AG09309 (cell line): ENCODE data around the gene COPS8.
A peak's percentile ranks its signal among the peaks of the same experiment; 100 is the strongest.

Source experiments
- DNase-seq: peaks from one replicate; pipeline ENCODE4 v3.0.0-alpha.2; 2010; ENCODE audit warnings: low read depth
- H3K4me3 ChIP-seq: 2 replicates; pipeline ENCODE4 v1.5.1; 2011; ENCODE audit warnings: mild to moderate bottlenecking, low read depth, low read length, moderate library complexity; ENCODE audit not compliant: control insufficient read depth
- CTCF ChIP-seq: IDR thresholded peaks from 2 replicates; pipeline ENCODE4 v1.5.1; 2011; ENCODE audit warnings: mild to moderate bottlenecking, low read depth, low read length, inconsistent platforms; ENCODE audit not compliant: insufficient read depth, control insufficient read depth; ENCODE audit errors: missing control alignments

Gene COPS8

DNA sequence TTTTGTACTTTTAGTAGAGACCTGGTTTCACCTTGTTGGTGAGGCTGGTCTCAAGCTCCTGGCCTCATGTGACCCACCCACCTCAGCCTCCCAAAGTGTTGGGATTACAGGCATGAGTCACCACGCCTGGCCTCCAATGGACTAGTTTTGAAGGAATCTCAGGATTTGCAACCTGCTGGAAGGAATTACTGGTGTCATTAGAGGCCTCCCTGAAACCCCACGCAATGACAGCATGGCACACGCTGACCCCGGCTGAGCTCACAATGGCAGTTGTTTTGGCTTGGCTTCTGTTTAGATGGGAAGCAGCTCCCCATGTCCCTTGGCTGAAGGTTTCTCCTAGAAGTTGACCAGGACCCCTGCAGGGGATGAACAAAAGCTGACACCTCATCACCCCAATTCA is 23.1 kb upstream of the COPS8 start:
- DNase-seq = no peak
- no peak for TF ChIP-seq CTCF
- no peak overlapping the region for H3K4me3 ChIP-seq

DNA sequence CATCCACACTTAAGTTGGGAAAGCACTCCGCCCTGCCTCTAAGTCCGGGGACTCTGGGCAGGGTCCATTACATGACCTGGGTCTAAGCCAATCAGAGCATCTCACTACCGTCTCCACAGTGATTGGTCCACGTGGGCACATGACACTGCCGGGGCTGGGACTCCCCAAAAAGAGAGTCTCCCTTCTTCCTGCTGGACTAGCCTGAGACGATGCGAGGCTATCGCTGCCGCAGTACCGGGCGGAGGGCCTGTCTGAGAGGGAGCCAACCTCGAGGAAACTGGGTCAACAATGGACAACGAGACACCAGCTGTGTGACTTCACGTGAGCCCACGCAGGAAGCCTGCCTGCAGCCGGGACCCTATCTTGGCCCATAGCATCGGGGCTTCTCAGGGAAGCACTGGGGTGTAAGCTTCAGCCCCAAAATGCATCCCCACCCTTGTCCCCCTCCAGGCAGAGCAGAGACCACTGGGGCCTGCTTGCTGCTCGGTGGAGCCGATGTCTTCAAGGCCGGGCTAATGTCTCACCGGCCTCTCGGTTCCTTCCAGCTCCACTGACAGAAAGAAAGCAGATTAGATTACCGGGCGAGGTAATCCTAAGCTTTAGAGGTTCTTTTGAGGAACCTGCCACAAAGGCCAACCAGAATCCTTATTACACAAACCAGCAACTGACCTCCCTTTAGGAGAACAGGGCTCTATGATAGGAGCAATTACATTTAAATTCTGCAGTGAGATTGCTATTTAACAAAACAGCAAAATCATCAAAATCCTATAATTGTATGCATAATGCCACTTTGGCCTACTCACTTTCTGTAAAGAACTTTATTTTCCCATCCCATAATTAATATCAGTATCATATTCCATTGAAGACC is 21.3 kb upstream of the COPS8 start:
- DNase-seq = no peak
- H3K4me3 ChIP-seq = no peak overlapping the region
- TF ChIP-seq CTCF = no peak

DNA sequence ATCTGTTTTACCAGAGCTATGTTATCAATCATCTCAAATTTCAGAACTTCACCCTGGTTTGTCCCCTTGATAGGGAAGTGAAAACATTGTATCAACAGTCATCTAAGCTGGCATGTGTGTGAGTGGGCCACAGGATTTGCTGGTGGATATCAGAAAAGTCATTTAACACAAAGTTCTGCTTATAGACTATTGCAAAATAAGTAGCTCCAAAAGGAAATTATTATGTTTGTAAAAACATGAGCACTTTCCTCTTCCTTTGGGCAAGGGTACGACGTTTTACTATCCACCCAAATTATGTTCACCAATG is 20.7 kb upstream of the COPS8 start:
- no peak for DNase-seq
- no peak for TF ChIP-seq CTCF
- H3K4me3 ChIP-seq = no peak overlapping the region

- TF ChIP-seq CTCF = no peak
These were observed 19.3 kb upstream of the COPS8 start for GRCh38 chr2:237066396-237066795.

GRCh38 chr2:237068005-237068576 is 17.6 kb upstream of the COPS8 start:
- DNase-seq = no peak
- no peak for TF ChIP-seq CTCF
- no peak overlapping the region for H3K4me3 ChIP-seq

More at GRCh38 chr2:237066396-237066795, 19.3 kb upstream of the COPS8 start:
- no peak for DNase-seq
- no peak overlapping the region for H3K4me3 ChIP-seq

DNA sequence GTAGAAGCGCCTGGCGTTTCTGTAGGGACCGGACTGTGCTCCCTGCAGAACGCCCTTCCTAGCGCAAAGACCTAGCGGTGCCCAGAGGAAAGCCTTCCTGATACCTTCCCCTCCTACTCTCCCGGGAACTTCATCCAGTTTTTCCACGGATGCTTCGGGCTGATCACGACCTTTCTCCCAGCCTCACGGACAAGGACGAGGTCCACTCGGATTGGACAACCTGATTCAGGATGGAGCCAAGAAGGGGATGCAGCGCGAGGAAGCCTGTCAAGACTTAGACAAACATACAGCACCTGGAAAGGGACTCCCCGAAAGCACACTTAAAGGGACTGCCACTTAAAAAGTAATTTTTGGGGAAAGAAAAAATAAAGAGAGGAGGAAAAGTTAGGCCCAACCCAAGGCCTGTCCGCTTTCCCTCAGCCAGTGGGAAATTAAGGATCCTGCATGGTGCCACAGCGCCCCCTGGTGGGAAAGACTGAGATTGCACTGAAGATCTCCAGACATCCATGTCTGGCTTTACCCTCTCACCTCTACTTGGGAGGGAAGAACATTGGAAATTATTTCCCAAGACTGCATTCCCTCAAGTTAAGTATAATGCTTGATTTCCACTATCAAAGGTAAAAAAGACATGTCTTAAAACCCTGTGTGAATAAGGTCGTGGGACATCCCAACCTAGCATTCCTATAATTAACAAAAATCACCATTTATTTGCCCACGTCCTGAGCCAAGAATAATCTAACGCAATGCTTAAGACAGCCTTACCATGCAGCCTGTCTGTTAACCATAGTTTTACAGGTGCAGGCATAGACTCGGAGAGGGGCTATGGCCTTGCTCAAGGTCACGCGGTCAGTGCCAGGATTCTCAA is 13.4 kb upstream of the COPS8 start:
- peak; percentile 96 for TF ChIP-seq CTCF
- H3K4me3 ChIP-seq = no peak overlapping the region
- DNase-seq = no peak
